GM21526 (cell line): Measurements from ENCODE around the gene TAB2.

Experiments used
- ATAC-seq: cut with Tn5 transposase; IDR thresholded peaks from one replicate; pipeline ENCODE4 v1.9.1; 2021; ENCODE audit warnings: moderate library complexity; ENCODE audit not compliant: unreplicated experiment, low FRiP score

The TAB2 gene

GRCh38 chr6:149364557-149364956, 47.0 kb downstream of the TAB2 start:
- no peak for ATAC-seq

- ATAC-seq, result no peak
Measured at GRCh38 chr6:149365197-149365596, 47.7 kb downstream of the TAB2 start.

- no peak for ATAC-seq
Measured at GRCh38 chr6:149366267-149366921, 48.9 kb downstream of the TAB2 start.

GRCh38 chr6:149368065-149368464, 50.6 kb downstream of the TAB2 start:
- ATAC-seq, result no peak

GRCh38 chr6:149371154-149371553, 53.6 kb downstream of the TAB2 start:
- no peak for ATAC-seq

- no peak for ATAC-seq
Measured at GRCh38 chr6:149372062-149372461, 54.5 kb downstream of the TAB2 start.

- no peak for ATAC-seq
Measured at GRCh38 chr6:149373511-149373910, 56.0 kb downstream of the TAB2 start.

GRCh38 chr6:149379977-149380376, 62.5 kb downstream of the TAB2 start:
- ATAC-seq, result no peak

GRCh38 chr6:149380523-149380922, 63.0 kb downstream of the TAB2 start:
- no peak for ATAC-seq

- ATAC-seq, result no peak
Measured at GRCh38 chr6:149383371-149383770, 65.9 kb downstream of the TAB2 start.

- ATAC-seq, result no peak
Measured at GRCh38 chr6:149384464-149384863, 67.0 kb downstream of the TAB2 start.

- ATAC-seq, result no peak
Measured at GRCh38 chr6:149385998-149386646, 68.6 kb downstream of the TAB2 start.

- ATAC-seq, result no peak
Measured at GRCh38 chr6:149387779-149388512, 70.4 kb downstream of the TAB2 start.

GRCh38 chr6:149389509-149390297, 72.2 kb downstream of the TAB2 start:
- ATAC-seq, result no peak

GRCh38 chr6:149392093-149392492, 74.6 kb downstream of the TAB2 start:
- no peak for ATAC-seq

- ATAC-seq, result no peak
Measured at GRCh38 chr6:149392535-149392934, 75.0 kb downstream of the TAB2 start.

- ATAC-seq, result no peak
Measured at GRCh38 chr6:149393002-149393679, 75.6 kb downstream of the TAB2 start.

- no peak for ATAC-seq
Measured at GRCh38 chr6:149395185-149395584, 77.7 kb downstream of the TAB2 start.

- ATAC-seq, result no peak
Measured at GRCh38 chr6:149397384-149397783, 79.9 kb downstream of the TAB2 start.

- no peak for ATAC-seq
Measured at GRCh38 chr6:149400050-149400449, 82.5 kb downstream of the TAB2 start, which contains the start of gene SUMO4. TSS of gene SUMO4 (plus strand) at chr6:149400262. CDS start at chr6:149400392, 130 bp downstream.
